ENCODE measurements around the gene UNC45A.
"Not testable (repeated sequence)": the region's sequence is repeated elsewhere in the genome, so short reads cannot be mapped to it uniquely, and the experiment has no call there.

UNC45A gene

GRCh38 chr15:90903733-90904536, 31.1 kb upstream of the UNC45A start:
- DNase-seq = no peak

- no peak for DNase-seq
Observed at GRCh38 chr15:90904746-90905145, 30.3 kb upstream of the UNC45A start.

- no peak for DNase-seq
Observed at GRCh38 chr15:90905306-90906180, 29.5 kb upstream of the UNC45A start.

GRCh38 chr15:90906181-90906849, 28.8 kb upstream of the UNC45A start:
- no peak for DNase-seq

GRCh38 chr15:90907051-90907660, 27.9 kb upstream of the UNC45A start:
- no peak for DNase-seq

- no peak for DNase-seq
Observed at GRCh38 chr15:90907838-90908507, 27.1 kb upstream of the UNC45A start.

- DNase-seq = not testable (repeated sequence)
Observed at GRCh38 chr15:90909449-90909848, 25.6 kb upstream of the UNC45A start.

GRCh38 chr15:90909976-90910375, 25.1 kb upstream of the UNC45A start:
- no peak for DNase-seq

GRCh38 chr15:90910441-90911301, 24.4 kb upstream of the UNC45A start:
- no peak for DNase-seq

GRCh38 chr15:90911302-90911623, 23.8 kb upstream of the UNC45A start:
- no peak for DNase-seq

- DNase-seq = no peak
Observed at GRCh38 chr15:90911906-90912769, 22.9 kb upstream of the UNC45A start.

GRCh38 chr15:90912770-90913075, 22.4 kb upstream of the UNC45A start:
- DNase-seq = no peak

- no peak for DNase-seq
Observed at GRCh38 chr15:90913398-90913944, 21.6 kb upstream of the UNC45A start.

- no peak for DNase-seq
Observed at GRCh38 chr15:90914305-90915080, 20.6 kb upstream of the UNC45A start.

GRCh38 chr15:90915216-90915807, 19.8 kb upstream of the UNC45A start:
- DNase-seq = no peak

- no peak for DNase-seq
Observed at GRCh38 chr15:90915808-90916440, 19.2 kb upstream of the UNC45A start.

- no peak for DNase-seq
Observed at GRCh38 chr15:90916461-90916860, 18.6 kb upstream of the UNC45A start.

GRCh38 chr15:90917569-90917968, 17.5 kb upstream of the UNC45A start:
- DNase-seq = no peak
